ENCODE results near the gene PIM3. TPM values are rescaled to one million over a fixed set of nuclear protein-coding genes. Genes with fewer than 3 reads are reported as not detected.

PIM3 gene
- polyA plus RNA-seq, 1 of the 3 experiments (the other 2 are of a cell fraction) = 15.3 TPM

GRCh38 chr22:49938565-49939136, 21.9 kb upstream of the PIM3 start:
- POLR2A ChIA-PET = no interaction called here
- no peak overlapping the region for H3K9ac ChIP-seq
- no peak overlapping the region for H3K4me3 ChIP-seq (ENCODE audit: low read depth in 2 of 2, low read length in 1 of 2)
- H2AFZ ChIP-seq (ENCODE audit: low read depth) = no peak overlapping the region
- no peak for DNase-seq
- no peaks in the 10 kb centered on the region for H3K9me2 ChIP-seq
- no peaks in the 10 kb centered on the region for H3K27me3 ChIP-seq (ENCODE audit: insufficient read depth)
- WGBS (ENCODE audit: low lambda C conversion rate) = 84% methylated on average over 9 of the region's 19 CpGs
- H3K4me2 ChIP-seq = no peak overlapping the region
- TF ChIP-seq CHD2 (IDR thresholded peaks at IDR 0.05; ENCODE audit: low read length, partially characterized antibody) (no peak), CTCF (IDR thresholded peaks at IDR 0.05) (no peak), ZBTB33 (IDR thresholded peaks at IDR 0.05; ENCODE audit: borderline replicate concordance, low read depth) (no peak), REST (IDR thresholded peaks at IDR 0.05; ENCODE audit: low read depth, low read length) (no peak), RCOR1 (IDR thresholded peaks at IDR 0.05; ENCODE audit: low read length) (no peak), RFX5 (IDR thresholded peaks at IDR 0.05; ENCODE audit: low read length) (no peak), EP300 (IDR thresholded peaks at IDR 0.05; ENCODE audit: borderline replicate concordance in 1 of 2, low read depth in 1 of 2, low read length in 1 of 2) (no peak), TAF1 (IDR thresholded peaks at IDR 0.05; ENCODE audit: borderline replicate concordance, low read depth, low read length) (no peak), FOXJ3 (CRISPR knock-in tag; IDR thresholded peaks at IDR 0.05) (no peak), RAD21 (IDR thresholded peaks at IDR 0.05; ENCODE audit: low read length) (no peak), USF2 (IDR thresholded peaks at IDR 0.05; ENCODE audit: borderline replicate concordance, low read depth, low read length) (no peak), USF1 (IDR thresholded peaks at IDR 0.05; ENCODE audit: borderline replicate concordance, low read depth) (no peak), NRF1 (IDR thresholded peaks at IDR 0.05; ENCODE audit: low read depth, low read length) (no peak), YY1 (IDR thresholded peaks at IDR 0.05; ENCODE audit: low read depth) (no peak)
- H3K36me3 ChIP-seq (replicated peaks in 1 of 2; ENCODE audit: control insufficient read depth in 1 of 2, insufficient read depth in 2 of 2, low read length in 1 of 2) = no peaks in the 10 kb centered on the region
- H3K4me1 ChIP-seq (ENCODE audit: control insufficient read depth in 1 of 2, insufficient read depth in 2 of 2, low read depth in 1 of 2, low read length in 1 of 2) = peaks cover 6 to 18% of the 10 kb centered on the region in 2 experiments; a peak in 2 of 4 replicates
- no peaks in the 10 kb centered on the region for H3K79me2 ChIP-seq (ENCODE audit: insufficient read depth)
- no peak overlapping the region for H3K27ac ChIP-seq (ENCODE audit: low read depth in 2 of 2, low read length in 1 of 2)
- CTCF ChIA-PET = interaction anchor here (1.2 to 1.3 kb wide), 2 partner anchors 9 to 55 kb away, joined by 3 to 4 read pairs; no protein-coding TSS in a partner anchor
- no peaks in the 10 kb centered on the region for H3K9me3 ChIP-seq
- no peaks in the 10 kb centered on the region for H3F3A ChIP-seq (replicated peaks; ENCODE audit: insufficient read depth)
- no peaks in the 10 kb centered on the region for H4K20me1 ChIP-seq (ENCODE audit: insufficient read depth)
